ENCODE results near the gene THSD8. TPM values are rescaled to one million over a fixed set of nuclear protein-coding genes. Genes with fewer than 3 reads are reported as not detected.

THSD8 gene
- total RNA-seq, 1 experiment from 2014 or later = 45.8 TPM

DNA sequence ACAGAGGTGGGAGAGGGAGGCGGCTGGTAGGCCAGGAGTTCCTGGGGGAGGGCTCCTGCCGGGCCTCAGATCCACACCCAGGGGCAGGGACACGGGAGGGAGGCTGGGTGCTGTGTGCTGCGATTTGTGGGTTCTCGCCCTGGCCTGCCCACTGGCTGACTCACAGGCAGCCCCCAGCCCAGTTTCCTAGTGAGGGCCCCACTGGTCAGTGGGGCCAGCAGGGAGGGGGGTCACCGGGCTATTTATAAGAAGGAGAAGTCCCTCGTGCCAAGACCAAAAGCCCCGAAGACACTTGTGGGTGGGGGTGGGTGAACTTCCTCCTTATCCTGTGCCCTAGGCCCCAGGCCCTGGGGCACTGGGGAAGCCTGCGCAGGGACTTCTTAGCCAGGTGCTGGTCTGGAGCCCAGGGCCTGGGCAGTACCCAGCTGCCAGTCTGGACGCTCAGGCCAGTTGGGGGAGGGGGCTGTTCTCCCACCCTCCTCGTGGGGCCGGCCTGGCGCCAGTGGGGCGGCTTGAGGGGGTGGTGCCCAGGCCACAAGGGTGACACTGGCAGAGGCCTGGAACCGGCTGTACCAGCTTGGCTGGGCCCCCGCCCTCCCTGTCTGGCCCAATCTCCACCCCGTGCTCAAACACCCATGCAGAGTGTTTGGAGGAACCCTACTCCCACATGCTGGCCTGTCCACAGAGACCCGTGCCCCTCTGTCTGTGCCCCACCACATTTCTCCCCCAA is 15.6 kb upstream of the THSD8 start:
- H3K9me3 ChIP-seq (ENCODE audit: control insufficient read depth, low read depth, low read length) = no peaks in the 10 kb centered on the region
- H3K18ac ChIP-seq (ENCODE audit: insufficient read length, low read depth, low read length) = no peak overlapping the region
- H4K20me1 ChIP-seq (ENCODE audit: control insufficient read depth, insufficient read depth, insufficient read length) = no peaks in the 10 kb centered on the region
- H3K9me3 Mint-ChIP-seq = no peaks in the 10 kb centered on the region
- no peaks in the 10 kb centered on the region for H3K36me3 Mint-ChIP-seq (ENCODE audit: insufficient read depth in 1 of 3, low read depth in 3 of 3)
- DNase-seq = no peak
- H3K4me1 ChIP-seq (ENCODE audit: insufficient read depth, low read length) = peaks cover 6% of the 10 kb centered on the region
- H3K56ac ChIP-seq (ENCODE audit: insufficient read length, low read depth, low read length) = no peak overlapping the region
- H2BK120ac ChIP-seq (ENCODE audit: low read depth, low read length, poor library complexity, severe bottlenecking) = no peak overlapping the region
- no peak overlapping the region for H3K9ac ChIP-seq (ENCODE audit: extremely low read depth, insufficient read length, low read length)
- H2AK5ac ChIP-seq (ENCODE audit: insufficient read length, low read length) = no peak overlapping the region
- H2AFZ ChIP-seq (ENCODE audit: low read length) = no peak overlapping the region
- TF ChIP-seq, protein P1, sequence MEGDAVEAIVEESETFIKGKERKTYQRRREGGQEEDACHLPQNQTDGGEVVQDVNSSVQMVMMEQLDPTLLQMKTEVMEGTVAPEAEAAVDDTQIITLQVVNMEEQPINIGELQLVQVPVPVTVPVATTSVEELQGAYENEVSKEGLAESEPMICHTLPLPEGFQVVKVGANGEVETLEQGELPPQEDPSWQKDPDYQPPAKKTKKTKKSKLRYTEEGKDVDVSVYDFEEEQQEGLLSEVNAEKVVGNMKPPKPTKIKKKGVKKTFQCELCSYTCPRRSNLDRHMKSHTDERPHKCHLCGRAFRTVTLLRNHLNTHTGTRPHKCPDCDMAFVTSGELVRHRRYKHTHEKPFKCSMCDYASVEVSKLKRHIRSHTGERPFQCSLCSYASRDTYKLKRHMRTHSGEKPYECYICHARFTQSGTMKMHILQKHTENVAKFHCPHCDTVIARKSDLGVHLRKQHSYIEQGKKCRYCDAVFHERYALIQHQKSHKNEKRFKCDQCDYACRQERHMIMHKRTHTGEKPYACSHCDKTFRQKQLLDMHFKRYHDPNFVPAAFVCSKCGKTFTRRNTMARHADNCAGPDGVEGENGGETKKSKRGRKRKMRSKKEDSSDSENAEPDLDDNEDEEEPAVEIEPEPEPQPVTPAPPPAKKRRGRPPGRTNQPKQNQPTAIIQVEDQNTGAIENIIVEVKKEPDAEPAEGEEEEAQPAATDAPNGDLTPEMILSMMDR (conservative IDR thresholded peaks at IDR 0.05) = no peak
- no peak overlapping the region for H2BK20ac ChIP-seq (ENCODE audit: low read depth, low read length, poor library complexity, severe bottlenecking)
- H2BK12ac ChIP-seq (ENCODE audit: insufficient read length, low read depth, low read length) = no peak overlapping the region
- H3K14ac ChIP-seq (ENCODE audit: insufficient read depth, low read length) = no peak overlapping the region; the same call in 1 of the 2 replicates
- no peak overlapping the region for H2BK5ac ChIP-seq (ENCODE audit: insufficient read length, low read length)
- no peaks in the 10 kb centered on the region for H3K79me1 ChIP-seq (ENCODE audit: insufficient read depth, low read depth, low read length, poor library complexity, severe bottlenecking)
- H3K4me2 ChIP-seq (ENCODE audit: insufficient read depth, insufficient read length, low read length) = no peak overlapping the region
- peaks cover 28 to 32% of the 10 kb centered on the region in 2 experiments for H3K4me1 Mint-ChIP-seq
- H3K23me2 ChIP-seq (ENCODE audit: insufficient read length, low read depth, low read length, poor library complexity, severe bottlenecking) = peaks cover 27% of the 10 kb centered on the region
- H3T11ph ChIP-seq (ENCODE audit: low read length) = no peak overlapping the region
- H3K4ac ChIP-seq (ENCODE audit: low read depth, low read length) = no peak overlapping the region
- H3K27me3 ChIP-seq (ENCODE audit: insufficient read depth, low read length) = no peaks in the 10 kb centered on the region; the same call in 1 of the 2 replicates
- WGBS (ENCODE audit: extremely low coverage, insufficient read length, low lambda C conversion rate) = no CpG with 5 or more reads among the region's 18 CpGs
- H4K8ac ChIP-seq (replicated peaks; ENCODE audit: insufficient read length, low read depth, low read length) = no peak overlapping the region
- H3K27me3 Mint-ChIP-seq (ENCODE audit: low read depth) = peaks cover 6% of the 10 kb centered on the region
- H3K79me2 ChIP-seq (ENCODE audit: insufficient read depth, low read length) = no peaks in the 10 kb centered on the region
- no peak overlapping the region for H2BK15ac ChIP-seq (ENCODE audit: low read depth, low read length)
- no peak overlapping the region for H3K27ac Mint-ChIP-seq
- H3K23ac ChIP-seq (ENCODE audit: insufficient read length, low read depth, low read length) = no peak overlapping the region
- no peak overlapping the region for H4K5ac ChIP-seq (ENCODE audit: insufficient read length, low read depth, low read length)
- H4K91ac ChIP-seq (ENCODE audit: insufficient read length, low read depth, low read length) = no peak overlapping the region
- H3K4me3 Mint-ChIP-seq = no peak overlapping the region
- no peak overlapping the region for H3K27ac ChIP-seq (ENCODE audit: insufficient read length, low read depth, low read length)

Measured in H9 (cell line).